SK-N-SH (cell line): Measurements from ENCODE around the gene CYP2W1. TPM values are rescaled to one million over a fixed set of nuclear protein-coding genes. Genes with fewer than 3 reads are reported as not detected.

Experiments
- CTCF ChIA-PET: fragments of 300-600, 350-600 bp; formaldehyde crosslinking; extraction: SDS; loops from one replicate; lab custom pipeline; 2021; lab: Yijun Ruan, JAX
- POLR2A ChIA-PET: fragments of 350-600 bp; sonication (Branson Sonifier 250); formaldehyde crosslinking; extraction: SDS; loops from one replicate; lab custom pipeline; 2020; ENCODE audit warnings: antibody characterized with exemption, inconsistent platforms; lab: Yijun Ruan, JAX
- DNase-seq: peaks from one replicate; pipeline ENCODE4 v3.0.0; 2012
- H2AFZ ChIP-seq: fragments of 200-600 bp; sonication (generic); 2 replicates; pipeline ENCODE4 v1.8.1; 2016; ENCODE audit warnings: antibody characterized with exemption, mild to moderate bottlenecking, low read depth
- H3F3A ChIP-seq: fragments of 200-600 bp; sonication (generic); replicated peaks from 2 replicates; pipeline ENCODE3; 2016; ENCODE audit warnings: antibody characterized with exemption, mild to moderate bottlenecking; ENCODE audit not compliant: insufficient read depth
- H3K27ac ChIP-seq, 2 experiments: fragments of 200-500 bp in 1 of 2; fragments of 200-600 bp in 1 of 2; sonication (Bioruptor generic) in 1 of 2; sonication (generic), shearing (Covaris generic) in 1 of 2; 2 replicates each; pipeline versions ENCODE4 v1.5.1 to v1.6.1; 2014 to 2016; ENCODE audit warnings: low read depth in 2 of 2, inconsistent platforms in 1 of 2, low read length in 1 of 2, mild to moderate bottlenecking in 1 of 2, mixed read lengths in 1 of 2
- H3K27me3 ChIP-seq: fragments of 200-600 bp; sonication (generic), shearing (Covaris generic); 2 replicates; pipeline ENCODE4 v1.6.1; 2016; ENCODE audit warnings: mixed run types; ENCODE audit not compliant: insufficient read depth
- H3K36me3 ChIP-seq, 2 experiments: fragments of 200-500 bp in 1 of 2; fragments of 200-600 bp in 1 of 2; sonication (Bioruptor generic) in 1 of 2; sonication (generic) in 1 of 2; replicated peaks in 1 of 2; 2 replicates each; pipeline versions ENCODE3 to v1.5.1; 2014 to 2016; ENCODE audit warnings: low read length in 1 of 2, mild to moderate bottlenecking in 1 of 2; ENCODE audit not compliant: insufficient read depth in 2 of 2, control insufficient read depth in 1 of 2
- H3K4me1 ChIP-seq, 2 experiments: fragments of 200-500 bp in 1 of 2; fragments of 200-600 bp in 1 of 2; sonication (Bioruptor generic) in 1 of 2; sonication (generic), shearing (Covaris generic) in 1 of 2; 2 replicates each; pipeline versions ENCODE4 v1.5.1 to v1.6.1; 2014 to 2016; ENCODE audit warnings: low read depth in 1 of 2, low read length in 1 of 2, mixed run types in 1 of 2; ENCODE audit not compliant: insufficient read depth in 2 of 2, control insufficient read depth in 1 of 2
- H3K4me2 ChIP-seq: fragments of 200-600 bp; sonication (generic), shearing (Covaris generic); 2 replicates; pipeline ENCODE4 v1.6.1; 2017; ENCODE audit warnings: mixed run types
- H3K4me3 ChIP-seq, 2 experiments: fragments of 200-500 bp in 1 of 2; fragments of 200-600 bp in 1 of 2; sonication (Bioruptor generic) in 1 of 2; sonication (generic), shearing (Covaris generic) in 1 of 2; 2 replicates each; pipeline versions ENCODE4 v1.5.1 to v1.8.1; 2014 to 2016; ENCODE audit warnings: low read depth in 2 of 2, inconsistent platforms in 1 of 2, low read length in 1 of 2, mild to moderate bottlenecking in 1 of 2, mixed read lengths in 1 of 2, moderate library complexity in 1 of 2
- H3K79me2 ChIP-seq: fragments of 200-600 bp; sonication (generic); 2 replicates; pipeline ENCODE4 v1.8.1; 2017; ENCODE audit warnings: mild to moderate bottlenecking; ENCODE audit not compliant: insufficient read depth
- H3K9ac ChIP-seq: fragments of 200-600 bp; sonication (generic); 2 replicates; pipeline ENCODE4 v1.6.1; 2017; ENCODE audit warnings: mixed run types
- H3K9me2 ChIP-seq: fragments of 200-600 bp; sonication (generic); 2 replicates; pipeline ENCODE4 v1.6.1; 2017; ENCODE audit warnings: mixed run types
- H3K9me3 ChIP-seq: fragments of 200-600 bp; sonication (generic); 2 replicates; pipeline ENCODE4 v1.6.1; 2017; ENCODE audit warnings: mixed run types, mild to moderate bottlenecking, moderate library complexity
- H4K20me1 ChIP-seq: fragments of 200-600 bp; sonication (generic); 2 replicates; pipeline ENCODE4 v1.6.1; 2017; ENCODE audit warnings: mild to moderate bottlenecking, mixed run types; ENCODE audit not compliant: insufficient read depth
- CHD2 ChIP-seq: fragments of 150-350 bp; IDR thresholded peaks from 2 replicates; pipeline ENCODE4 v1.6.1; 2018; ENCODE audit warnings: low read length; ENCODE audit not compliant: partially characterized antibody
- EP300 ChIP-seq, 2 experiments: IDR thresholded peaks; 2 replicates each; pipeline versions ENCODE4 v1.4.0 to v1.6.1; 2012; ENCODE audit warnings: borderline replicate concordance in 1 of 2, low read depth in 1 of 2, low read length in 1 of 2
- EZH2phosphoT487 ChIP-seq: fragments of 200-600 bp; sonication (generic); IDR thresholded peaks from 2 replicates; pipeline ENCODE4 v1.6.1; 2017; ENCODE audit warnings: low read depth, mixed run types, mild to moderate bottlenecking, antibody characterized with exemption, moderate library complexity, borderline replicate concordance
- FOXJ3 ChIP-seq: sonication (generic); formaldehyde crosslinking; IDR thresholded peaks from 2 replicates; pipeline ENCODE4 v1.5.1; 2020; ENCODE audit warnings: mild to moderate bottlenecking, missing genetic modification reagents
- GABPA ChIP-seq: IDR thresholded peaks from 2 replicates; pipeline ENCODE4 v1.4.0; 2012; ENCODE audit warnings: low read depth, mild to moderate bottlenecking
- IRF3 ChIP-seq: fragments of 150-350 bp; IDR thresholded peaks from 2 replicates; pipeline ENCODE4 v1.6.1; 2016; ENCODE audit warnings: mild to moderate bottlenecking, low read depth, low read length
- MEF2A ChIP-seq: IDR thresholded peaks from 2 replicates; pipeline ENCODE4 v1.4.0; 2012; ENCODE audit warnings: low read depth, borderline replicate concordance
- POLR2AphosphoS5 ChIP-seq: IDR thresholded peaks from 2 replicates; pipeline ENCODE4 v1.6.1; 2012; ENCODE audit warnings: low read depth, low read length
- RAD21 ChIP-seq: IDR thresholded peaks from 2 replicates; pipeline ENCODE4 v1.6.1; 2012; ENCODE audit warnings: mild to moderate bottlenecking, low read length
- RCOR1 ChIP-seq: fragments of 150-350 bp; IDR thresholded peaks from 2 replicates; pipeline ENCODE4 v1.6.1; 2017; ENCODE audit warnings: antibody characterized with exemption, low read length
- RXRA ChIP-seq: IDR thresholded peaks from 2 replicates; pipeline ENCODE4 v1.4.0; 2012; ENCODE audit warnings: low read depth, mild to moderate bottlenecking, borderline replicate concordance
- SMC3 ChIP-seq: IDR thresholded peaks from 2 replicates; pipeline ENCODE4 v1.6.1; 2012; ENCODE audit warnings: low read depth, low read length, improper control_type of control experiment
- TCF12 ChIP-seq: IDR thresholded peaks from 2 replicates; pipeline ENCODE4 v1.4.0; 2012
- YY1 ChIP-seq: IDR thresholded peaks from 2 replicates; pipeline ENCODE4 v1.4.0; 2012; ENCODE audit warnings: low read depth, mild to moderate bottlenecking
- WGBS: methylation state at CpG from one replicate; pipeline ENCODE4 v1.1.6; 2017; ENCODE audit warnings: low lambda C conversion rate; 5-methylcytosine and 5-hydroxymethylcytosine counted together
- polyA plus RNA-seq, 3 experiments: library from polyadenylated mRNA; depleted of rRNA; stranded (reverse); fragments of >200 nt; gene quantifications; 2 replicates each; pipeline ENCODE4 v1.2.3, GENCODE V29; 2012
- TF ChIP-seq, protein P1 (sequence below): IDR thresholded peaks from 2 replicates; pipeline ENCODE4 v1.4.0; 2012; ENCODE audit warnings: low read depth, borderline replicate concordance
- TF ChIP-seq, protein P2 (sequence below): fragments of 200-600 bp; sonication (generic); IDR thresholded peaks from 2 replicates; pipeline ENCODE4 v1.6.1; 2017; ENCODE audit warnings: antibody characterized with exemption, mild to moderate bottlenecking, moderate library complexity

Gene CYP2W1
- polyA plus RNA-seq, 1 of the 3 experiments (the other 2 are of a cell fraction): 0.10 TPM

- Histone ChIP-seq H3K27ac (no peak overlapping the region), H3K4me2 (no peak overlapping the region), H3K9me3 (no peaks in the 10 kb centered on the region), H3K9ac (no peak overlapping the region), H3K4me1 (peaks cover 0 to 4% of the 10 kb centered on the region in 2 experiments; a peak in 1 of 4 replicates), H2AFZ (no peak overlapping the region), H3K9me2 (no peaks in the 10 kb centered on the region), H3K27me3 (0 out of 2 replicates have a peak, but pooled peaks cover 4% of the 10 kb centered on the region), H3K36me3 (no peaks in the 10 kb centered on the region), H3K4me3 (no peak overlapping the region), H3F3A (no peaks in the 10 kb centered on the region), H3K79me2 (no peaks in the 10 kb centered on the region), H4K20me1 (0 out of 2 replicates have a peak, but pooled peaks cover 7% of the 10 kb centered on the region)
- WGBS: 82% methylated on average over 23 of the region's 28 CpGs
- CTCF ChIA-PET: interaction anchor here (1.0 kb wide), 1 partner anchor 23 kb away, joined by 4 read pairs; no protein-coding TSS in a partner anchor
- peak; percentile 29 for DNase-seq
- POLR2A ChIA-PET: no interaction called here
- TF ChIP-seq POLR2AphosphoS5 (no peak), RAD21 (no peak), EP300 (IDR thresholded peaks at IDR 0.05; ENCODE audit: borderline replicate concordance in 1 of 2, low read depth in 1 of 2, low read length in 1 of 2) (no peak), CHD2 (no peak), RXRA (no peak), FOXJ3 (CRISPR knock-in tag) (no peak), MEF2A (no peak), YY1 (no peak), RCOR1 (no peak), SMC3 (no peak), GABPA (no peak), IRF3 (no peak), TCF12 (no peak), EZH2phosphoT487 (no peak)
- TF ChIP-seq, protein P1, sequence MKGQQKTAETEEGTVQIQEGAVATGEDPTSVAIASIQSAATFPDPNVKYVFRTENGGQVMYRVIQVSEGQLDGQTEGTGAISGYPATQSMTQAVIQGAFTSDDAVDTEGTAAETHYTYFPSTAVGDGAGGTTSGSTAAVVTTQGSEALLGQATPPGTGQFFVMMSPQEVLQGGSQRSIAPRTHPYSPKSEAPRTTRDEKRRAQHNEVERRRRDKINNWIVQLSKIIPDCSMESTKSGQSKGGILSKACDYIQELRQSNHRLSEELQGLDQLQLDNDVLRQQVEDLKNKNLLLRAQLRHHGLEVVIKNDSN: no peak
- TF ChIP-seq, protein P2, sequence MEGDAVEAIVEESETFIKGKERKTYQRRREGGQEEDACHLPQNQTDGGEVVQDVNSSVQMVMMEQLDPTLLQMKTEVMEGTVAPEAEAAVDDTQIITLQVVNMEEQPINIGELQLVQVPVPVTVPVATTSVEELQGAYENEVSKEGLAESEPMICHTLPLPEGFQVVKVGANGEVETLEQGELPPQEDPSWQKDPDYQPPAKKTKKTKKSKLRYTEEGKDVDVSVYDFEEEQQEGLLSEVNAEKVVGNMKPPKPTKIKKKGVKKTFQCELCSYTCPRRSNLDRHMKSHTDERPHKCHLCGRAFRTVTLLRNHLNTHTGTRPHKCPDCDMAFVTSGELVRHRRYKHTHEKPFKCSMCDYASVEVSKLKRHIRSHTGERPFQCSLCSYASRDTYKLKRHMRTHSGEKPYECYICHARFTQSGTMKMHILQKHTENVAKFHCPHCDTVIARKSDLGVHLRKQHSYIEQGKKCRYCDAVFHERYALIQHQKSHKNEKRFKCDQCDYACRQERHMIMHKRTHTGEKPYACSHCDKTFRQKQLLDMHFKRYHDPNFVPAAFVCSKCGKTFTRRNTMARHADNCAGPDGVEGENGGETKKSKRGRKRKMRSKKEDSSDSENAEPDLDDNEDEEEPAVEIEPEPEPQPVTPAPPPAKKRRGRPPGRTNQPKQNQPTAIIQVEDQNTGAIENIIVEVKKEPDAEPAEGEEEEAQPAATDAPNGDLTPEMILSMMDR: no peak
Measured at GRCh38 chr7:949021-949934, 33.7 kb upstream of the CYP2W1 start.
